Measurements from ENCODE around the gene AGPAT3. TPM values are rescaled to one million over a fixed set of nuclear protein-coding genes. Genes with fewer than 3 reads are reported as not detected.

AGPAT3 gene
- total and polyA plus RNA-seq, 10 of the 15 experiments (the other 5 are each of a cell fraction or from before 2014, with no cell fraction given) = 1.2 to 110 (median 30.8) TPM

GRCh38 chr21:43958364-43959158 is 93.5 kb downstream of the AGPAT3 start (continued):
- TF ChIP-seq MYB (IDR thresholded peaks at IDR 0.05; ENCODE audit: borderline replicate concordance, low read depth, low read length) (no peak), RB1 (IDR thresholded peaks at IDR 0.05; ENCODE audit: borderline replicate concordance) (no peak), ZBTB40 (IDR thresholded peaks at IDR 0.05; ENCODE audit: borderline replicate concordance) (no peak)
- TF ChIP-seq, protein P1, sequence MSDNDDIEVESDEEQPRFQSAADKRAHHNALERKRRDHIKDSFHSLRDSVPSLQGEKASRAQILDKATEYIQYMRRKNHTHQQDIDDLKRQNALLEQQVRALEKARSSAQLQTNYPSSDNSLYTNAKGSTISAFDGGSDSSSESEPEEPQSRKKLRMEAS (IDR thresholded peaks at IDR 0.05; ENCODE audit: low read depth, low read length) = no peak
